Trophoblast cell (in vitro differentiated cells and primary cell): ENCODE data around the gene HLA-E.
"Not testable (repeated sequence)": the region's sequence is repeated elsewhere in the genome, so short reads cannot be mapped to it uniquely, and the experiment has no call there.

Source experiments
- DNase-seq, 2 donors: peaks; one replicate each; pipeline ENCODE4 v3.0.0-alpha.2; 2016
- H2AFZ ChIP-seq: 2 replicates; pipeline ENCODE4 v1.6.1; 2013; ENCODE audit warnings: low read length, moderate library complexity, mild to moderate bottlenecking; ENCODE audit not compliant: insufficient read depth, poor library complexity
- H2AK5ac ChIP-seq: 2 replicates; pipeline ENCODE4 v1.6.1; 2013; ENCODE audit warnings: mild to moderate bottlenecking, low read length
- H2BK120ac ChIP-seq: 2 replicates; pipeline ENCODE4 v1.6.1; 2013; ENCODE audit warnings: low read length, mild to moderate bottlenecking, moderate library complexity; ENCODE audit not compliant: insufficient read depth, poor library complexity
- H2BK12ac ChIP-seq: 2 replicates; pipeline ENCODE4 v1.6.1; 2013; ENCODE audit warnings: mild to moderate bottlenecking, low read length, moderate library complexity
- H2BK5ac ChIP-seq: 2 replicates; pipeline ENCODE4 v1.6.1; 2013; ENCODE audit warnings: low read length, low read depth, moderate library complexity, mild to moderate bottlenecking; ENCODE audit not compliant: poor library complexity
- H3K14ac ChIP-seq: 2 replicates; pipeline ENCODE4 v1.6.1; 2013; ENCODE audit warnings: mild to moderate bottlenecking, low read length
- H3K18ac ChIP-seq: 2 replicates; pipeline ENCODE4 v1.6.1; 2013; ENCODE audit warnings: mild to moderate bottlenecking, low read length
- H3K23ac ChIP-seq: 2 replicates; pipeline ENCODE4 v1.6.1; 2013; ENCODE audit warnings: low read length
- H3K27ac ChIP-seq: 2 replicates; pipeline ENCODE4 v1.5.1; 2013; ENCODE audit warnings: low read depth, mild to moderate bottlenecking, inconsistent platforms, low read length, moderate library complexity
- H3K27me3 ChIP-seq: 2 replicates; pipeline ENCODE4 v1.6.1; 2013; ENCODE audit warnings: inconsistent platforms, mild to moderate bottlenecking, low read length, moderate library complexity; ENCODE audit not compliant: insufficient read depth
- H3K36me3 ChIP-seq, 2 experiments: 1 replicate in 1 of 2; 2 replicates in 1 of 2; pipeline ENCODE4 v1.6.1; 2013; ENCODE audit warnings: low read length in 2 of 2, mild to moderate bottlenecking in 2 of 2, moderate library complexity in 1 of 2; ENCODE audit not compliant: insufficient read depth in 2 of 2, control insufficient read depth in 1 of 2
- H3K4ac ChIP-seq: 2 replicates; pipeline ENCODE4 v1.6.1; 2013; ENCODE audit warnings: low read depth, mild to moderate bottlenecking, low read length, moderate library complexity
- H3K4me1 ChIP-seq, 2 experiments: 1 replicate in 1 of 2; 2 replicates in 1 of 2; pipeline ENCODE4 v1.6.1; 2013; ENCODE audit warnings: low read length in 2 of 2, mild to moderate bottlenecking in 2 of 2, moderate library complexity in 1 of 2; ENCODE audit not compliant: insufficient read depth in 2 of 2, control insufficient read depth in 1 of 2
- H3K4me2 ChIP-seq: 2 replicates; pipeline ENCODE4 v1.6.1; 2013; ENCODE audit warnings: inconsistent platforms, mild to moderate bottlenecking, low read length, moderate library complexity
- H3K4me3 ChIP-seq: 2 replicates; pipeline ENCODE4 v1.5.1; 2013; ENCODE audit warnings: mild to moderate bottlenecking, low read depth, low read length, inconsistent platforms
- H3K79me1 ChIP-seq: one replicate; pipeline ENCODE4 v1.6.1; 2013; ENCODE audit warnings: low read length
- H3K79me2 ChIP-seq: 2 replicates; pipeline ENCODE4 v1.6.1; 2013; ENCODE audit warnings: low read length, mild to moderate bottlenecking; ENCODE audit not compliant: control insufficient read depth, insufficient read depth, poor library complexity
- H3K9ac ChIP-seq: 2 replicates; pipeline ENCODE4 v1.6.1; 2013; ENCODE audit warnings: mild to moderate bottlenecking, low read length
- H3K9me3 ChIP-seq: 2 replicates; pipeline ENCODE4 v1.6.1; 2013; ENCODE audit warnings: low read depth, mild to moderate bottlenecking, control low read depth, inconsistent platforms, low read length; ENCODE audit not compliant: insufficient read depth
- H4K12ac ChIP-seq: 2 replicates; pipeline ENCODE4 v1.6.1; 2013; ENCODE audit warnings: low read depth, mild to moderate bottlenecking, low read length, moderate library complexity
- H4K8ac ChIP-seq: 2 replicates; pipeline ENCODE4 v1.6.1; 2013; ENCODE audit warnings: low read depth, mild to moderate bottlenecking, low read length, moderate library complexity
- H4K91ac ChIP-seq: one replicate; pipeline ENCODE4 v1.6.1; 2013; ENCODE audit warnings: low read depth, mild to moderate bottlenecking, low read length, moderate library complexity
- WGBS: extraction: QIAGEN DNeasy Blood & Tissue Kit; methylation state at CpG from one replicate; pipeline ENCODE4 v1.1.7; 2013; ENCODE audit warnings: missing lambda C conversion rate; ENCODE audit not compliant: insufficient read length, insufficient coverage; ENCODE audit errors: extremely low coverage; 5-methylcytosine and 5-hydroxymethylcytosine counted together

The HLA-E gene

GRCh38 chr6:30513451-30513850 lies 24.1 kb downstream of the HLA-E start:
- Histone ChIP-seq H3K23ac (no peak overlapping the region), H3K4me2 (no peak overlapping the region), H4K8ac (no peak overlapping the region), H2BK12ac (no peak overlapping the region), H2BK120ac (no peak overlapping the region), H3K9me3 (peaks cover 2% of the 10 kb centered on the region), H3K27ac (no peak overlapping the region), H3K4ac (no peak overlapping the region), H2BK5ac (no peak overlapping the region), H3K14ac (no peak overlapping the region), H3K4me3 (no peak overlapping the region), H4K12ac (no peak overlapping the region), H2AK5ac (no peak overlapping the region), H3K36me3 (no peaks in the 10 kb centered on the region), H2AFZ (no peak overlapping the region), H3K79me2 (no peaks in the 10 kb centered on the region), H3K9ac (no peak overlapping the region), H3K79me1 (peaks cover 5% of the 10 kb centered on the region), H3K4me1 (peaks cover 0 to 2% of the 10 kb centered on the region in 2 experiments), H3K18ac (no peak overlapping the region), H3K27me3 (no peaks in the 10 kb centered on the region), H4K91ac (no peak overlapping the region)
- no CpG with 5 or more reads among the region's 2 CpGs for WGBS
- DNase-seq = no peak

- Histone ChIP-seq H3K14ac (no peak overlapping the region), H2AFZ (no peak overlapping the region), H3K9ac (no peak overlapping the region), H3K4ac (no peak overlapping the region), H2AK5ac (no peak overlapping the region), H2BK12ac (no peak overlapping the region), H3K27ac (no peak overlapping the region), H4K12ac (no peak overlapping the region), H4K91ac (no peak overlapping the region), H3K4me2 (no peak overlapping the region), H3K18ac (no peak overlapping the region), H3K23ac (no peak overlapping the region), H3K9me3 (peaks cover 5% of the 10 kb centered on the region), H3K27me3 (no peaks in the 10 kb centered on the region), H3K4me3 (no peak overlapping the region), H2BK120ac (no peak overlapping the region), H3K4me1 (peaks cover 5 to 6% of the 10 kb centered on the region in 2 experiments), H4K8ac (no peak overlapping the region), H3K36me3 (no peaks in the 10 kb centered on the region), H3K79me1 (peaks cover 8% of the 10 kb centered on the region), H2BK5ac (no peak overlapping the region), H3K79me2 (no peaks in the 10 kb centered on the region)
- no CpG with 5 or more reads among the region's 4 CpGs for WGBS
- DNase-seq = peak in 1 of 2 donors; percentile 28
These were observed 25.8 kb downstream of the HLA-E start for GRCh38 chr6:30515106-30515505.

- peaks cover 8 to 9% of the 10 kb centered on the region in 2 experiments for H3K4me1 ChIP-seq
- peak overlapping the region; percentile 81 for H3K4me2 ChIP-seq
- no peak overlapping the region for H3K23ac ChIP-seq
- no peak overlapping the region for H2AK5ac ChIP-seq
- WGBS = no CpG with 5 or more reads among the region's 33 CpGs
- H4K12ac ChIP-seq = peak overlapping the region; percentile 11
- H3K9me3 ChIP-seq = peaks cover 5% of the 10 kb centered on the region
- H3K79me2 ChIP-seq = no peaks in the 10 kb centered on the region
- peak overlapping the region; percentile 75 for H2AFZ ChIP-seq
- no peak overlapping the region for H2BK12ac ChIP-seq
- peak overlapping the region; percentile 53 for H4K91ac ChIP-seq
- peak overlapping the region; percentile 87 for H4K8ac ChIP-seq
- no peaks in the 10 kb centered on the region for H3K36me3 ChIP-seq
- no peak overlapping the region for H3K4ac ChIP-seq
- H2BK5ac ChIP-seq = peak overlapping the region; percentile 27
- peak overlapping the region; percentile 62 for H3K4me3 ChIP-seq
- peak overlapping the region; percentile 59 for H3K27ac ChIP-seq
- H3K14ac ChIP-seq = no peak overlapping the region
- no peaks in the 10 kb centered on the region for H3K27me3 ChIP-seq
- H2BK120ac ChIP-seq = peak overlapping the region; percentile 8
- H3K9ac ChIP-seq = no peak overlapping the region
- H3K79me1 ChIP-seq = peaks cover 8% of the 10 kb centered on the region
- no peak overlapping the region for H3K18ac ChIP-seq
- peak; percentile 97 to 98 for DNase-seq
These were observed 26.8 kb downstream of the HLA-E start for GRCh38 chr6:30515944-30516753.

- Histone ChIP-seq H3K4me2 (peak overlapping the region; percentile 81), H4K8ac (peak overlapping the region; percentile 68), H4K91ac (peak overlapping the region; percentile 53), H2AFZ (peak overlapping the region; percentile 43), H3K4me3 (peak overlapping the region; percentile 57)
- not testable (repeated sequence) for H3K23ac ChIP-seq, H2BK120ac ChIP-seq, H2BK12ac ChIP-seq, DNase-seq, H3K27me3 ChIP-seq, H3K27ac ChIP-seq, H4K12ac ChIP-seq, H3K36me3 ChIP-seq, H3K14ac ChIP-seq, H3K18ac ChIP-seq, H3K9me3 ChIP-seq, H3K9ac ChIP-seq, H2BK5ac ChIP-seq, H3K4ac ChIP-seq, H3K79me1 ChIP-seq, H2AK5ac ChIP-seq, H3K79me2 ChIP-seq, H3K4me1 ChIP-seq
- no CpG with 5 or more reads among the region's 9 CpGs for WGBS
These were observed 27.4 kb downstream of the HLA-E start for GRCh38 chr6:30516754-30517076.
